Measurements from ENCODE around the gene KCNIP3. TPM values are rescaled to one million over a fixed set of nuclear protein-coding genes. Genes with fewer than 3 reads are reported as not detected.

Gene KCNIP3
- total and polyA plus RNA-seq, 4 experiments from 2014 or later = not detected

DNA sequence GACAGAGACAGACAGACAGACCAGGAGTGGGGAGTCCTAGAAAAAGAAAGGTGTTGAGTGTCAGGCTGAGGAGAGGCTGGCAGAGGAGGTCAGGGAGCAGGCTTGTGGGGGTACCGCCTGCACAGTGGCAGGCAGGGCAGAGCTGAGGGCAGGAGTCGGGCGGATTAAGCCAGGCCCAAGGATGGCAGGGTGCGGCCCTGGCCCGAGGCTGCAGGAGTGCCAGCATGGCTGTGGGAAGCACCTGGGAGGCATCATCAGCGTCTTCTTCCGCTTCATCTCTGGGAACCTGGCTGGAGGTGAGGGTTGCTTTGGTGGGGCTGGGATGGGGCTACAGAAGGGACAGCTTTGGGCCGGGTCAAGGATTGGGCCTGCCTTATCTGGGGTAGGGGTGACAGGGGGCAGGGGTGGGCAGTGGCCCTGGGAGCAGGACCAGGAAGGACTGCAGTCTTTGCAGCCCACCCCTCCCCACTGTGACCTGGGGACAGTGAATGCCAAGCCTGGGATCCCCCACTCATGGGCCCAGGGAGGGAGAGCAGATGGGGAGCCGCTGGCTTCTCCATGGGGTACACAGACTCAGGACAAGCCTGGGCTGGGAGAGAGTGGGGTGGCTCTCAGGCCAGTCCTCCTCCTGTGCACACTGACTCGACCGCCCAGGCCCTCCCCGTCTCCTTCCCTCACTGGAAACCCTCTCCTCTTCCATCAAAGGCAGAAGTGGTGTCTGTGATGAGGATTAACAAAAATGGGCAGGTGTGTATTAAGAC is 20.7 kb downstream of the KCNIP3 start:
- CTCF ChIA-PET (ENCODE audit: partially characterized antibody) = no interaction called here
- no peak overlapping the region for H3K27ac Mint-ChIP-seq
- intact Hi-C loops (cut with micrococcal nuclease) = no loop called here

DNA sequence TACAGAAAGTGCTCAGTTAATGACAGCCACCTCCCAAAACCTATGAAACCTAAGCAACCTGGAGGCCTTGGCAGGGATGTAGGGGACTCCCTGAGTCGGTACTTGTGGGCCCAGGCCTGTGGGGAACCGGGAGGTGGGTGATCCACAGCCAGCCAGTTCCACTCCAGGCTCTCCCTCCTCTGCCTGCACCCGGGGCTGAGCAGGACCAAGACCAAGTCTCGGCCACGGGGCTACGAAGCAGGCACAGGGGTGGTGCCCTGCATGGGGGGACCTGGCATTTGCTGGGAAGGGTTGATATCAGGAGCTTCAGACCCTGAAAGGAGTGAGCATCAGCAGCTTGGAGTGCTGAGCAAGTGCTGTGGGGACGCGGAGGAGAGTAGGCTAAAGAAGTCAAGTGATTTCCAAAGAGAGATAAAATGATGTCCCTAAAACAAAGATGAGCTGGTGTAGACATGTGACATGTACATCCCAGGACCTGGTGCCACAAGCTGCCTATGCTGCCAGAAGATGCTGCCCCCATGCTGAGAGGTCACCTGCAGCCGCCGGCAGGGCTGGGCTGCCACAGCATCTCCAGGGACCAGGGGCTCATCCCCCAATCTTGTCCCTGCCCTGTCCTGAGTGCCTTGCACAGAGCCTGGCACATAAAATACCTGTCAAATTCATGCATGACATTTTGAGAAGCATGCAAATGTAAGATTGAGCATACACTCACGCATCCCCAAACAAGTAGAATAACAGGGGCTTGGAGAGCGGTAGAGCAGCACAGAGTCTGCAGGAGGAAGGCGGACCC is 21.5 kb downstream of the KCNIP3 start:
- Histone ChIP-seq H3K27ac (ENCODE audit: low read depth, low read length) (no peak overlapping the region), H3K4me3 (ENCODE audit: low read length in 2 of 2) (no peak overlapping the region), H3K9me3 (ENCODE audit: control insufficient read depth in 1 of 2, low read length in 2 of 2) (no peaks in the 10 kb centered on the region), H3K4me1 (ENCODE audit: insufficient read depth, low read length) (no peaks in the 10 kb centered on the region), H3K36me3 (ENCODE audit: insufficient read depth, low read length) (no peaks in the 10 kb centered on the region), H3K27me3 (ENCODE audit: insufficient read depth, low read length) (no peaks in the 10 kb centered on the region)
- no peak for DNase-seq
- Mint-ChIP-seq H3K4me1 (peaks cover 0 to 3% (median 0%) of the 10 kb centered on the region in 4 donors), H3K27ac (no peak overlapping the region), H3K27me3 (peaks cover 0 to 2% of the 10 kb centered on the region in 2 donors), H3K4me3 (no peak overlapping the region), H3K36me3 (no peaks in the 10 kb centered on the region), H3K9me3 (no peaks in the 10 kb centered on the region)
- POLR2A ChIA-PET (ENCODE audit: partially characterized antibody) = no interaction called here
- CTCF ChIA-PET (ENCODE audit: partially characterized antibody) = no interaction called here
- intact Hi-C loops (cut with micrococcal nuclease) = no loop called here

More for the DNA sequence above, 20.7 kb downstream of the KCNIP3 start:
- Histone ChIP-seq H3K4me1 (ENCODE audit: insufficient read depth, low read length) (no peaks in the 10 kb centered on the region), H3K36me3 (ENCODE audit: insufficient read depth, low read length) (no peaks in the 10 kb centered on the region), H3K9me3 (ENCODE audit: control insufficient read depth in 1 of 2, low read length in 2 of 2) (no peaks in the 10 kb centered on the region), H3K27ac (ENCODE audit: low read depth, low read length) (no peak overlapping the region), H3K27me3 (ENCODE audit: insufficient read depth, low read length) (no peaks in the 10 kb centered on the region), H3K4me3 (ENCODE audit: low read length in 2 of 2) (no peak overlapping the region)
- Mint-ChIP-seq H3K27me3 (peaks cover 0 to 2% of the 10 kb centered on the region in 2 donors), H3K4me1 (peaks cover 0 to 3% (median 0%) of the 10 kb centered on the region in 4 donors), H3K9me3 (no peaks in the 10 kb centered on the region), H3K4me3 (no peak overlapping the region), H3K36me3 (no peaks in the 10 kb centered on the region)
- DNase-seq = no peak
- POLR2A ChIA-PET (ENCODE audit: partially characterized antibody) = no interaction called here

DNA sequence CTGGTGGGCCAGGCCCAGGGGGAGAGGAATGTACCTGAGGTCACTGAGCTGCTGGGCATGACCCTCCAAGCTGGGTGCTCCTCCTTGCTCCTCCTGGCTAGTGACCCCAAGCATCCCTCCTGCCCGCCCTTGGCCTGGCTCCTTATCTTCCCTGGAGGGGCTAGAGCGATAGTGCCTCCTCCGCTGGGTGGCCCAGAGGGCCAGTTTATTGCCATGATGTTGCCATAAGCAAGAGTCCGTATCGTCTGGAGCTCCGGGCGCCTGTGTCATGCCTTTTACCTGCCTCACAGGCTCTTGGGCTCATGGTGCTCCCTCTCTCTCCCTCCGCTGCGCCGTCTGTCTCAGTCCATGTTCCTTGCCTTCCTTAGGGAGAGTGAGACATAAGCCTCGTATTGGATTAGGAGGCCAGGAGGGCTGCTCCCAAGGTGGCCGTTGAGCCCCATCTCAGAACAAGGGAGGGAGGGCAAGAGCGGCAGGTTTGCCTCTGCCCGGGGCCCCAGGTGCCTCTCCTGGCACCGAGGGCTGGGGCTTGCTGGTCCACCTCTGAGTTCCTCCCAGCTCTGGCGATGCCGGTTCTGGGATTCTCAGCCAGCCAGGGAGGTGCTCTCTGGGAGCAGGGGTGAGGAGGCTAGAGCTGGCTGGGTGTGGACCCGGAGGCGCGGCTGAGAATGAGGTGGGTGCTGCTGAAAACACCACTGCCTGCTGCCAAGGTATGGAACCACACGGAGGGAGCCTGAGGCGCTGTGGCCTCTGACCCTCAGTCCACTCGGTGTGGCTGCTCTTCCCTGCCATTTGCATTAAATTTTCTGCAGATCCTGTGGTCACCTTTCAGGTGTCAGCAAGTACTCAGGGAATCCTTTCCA is 22.6 kb downstream of the KCNIP3 start:
- no peaks in the 10 kb centered on the region for H3K27me3 ChIP-seq (ENCODE audit: insufficient read depth, low read length)
- Mint-ChIP-seq H3K36me3 (no peaks in the 10 kb centered on the region), H3K4me1 (no peaks in the 10 kb centered on the region), H3K4me3 (no peak overlapping the region), H3K27me3 (peaks cover 0 to 2% of the 10 kb centered on the region in 2 donors), H3K27ac (no peak overlapping the region), H3K9me3 (no peaks in the 10 kb centered on the region)
- no peak for DNase-seq
- ChIA-PET POLR2A (ENCODE audit: partially characterized antibody) (no interaction called here), CTCF (ENCODE audit: partially characterized antibody) (no interaction called here)
- no peak overlapping the region for H3K4me3 ChIP-seq (ENCODE audit: low read length in 2 of 2)
- H3K4me1 ChIP-seq (ENCODE audit: insufficient read depth, low read length) = no peaks in the 10 kb centered on the region
- H3K9me3 ChIP-seq (ENCODE audit: control insufficient read depth in 1 of 2, low read length in 2 of 2) = no peaks in the 10 kb centered on the region
- intact Hi-C loops (cut with micrococcal nuclease) = no loop called here
- no peaks in the 10 kb centered on the region for H3K36me3 ChIP-seq (ENCODE audit: insufficient read depth, low read length)
- H3K27ac ChIP-seq (ENCODE audit: low read depth, low read length) = no peak overlapping the region

DNA sequence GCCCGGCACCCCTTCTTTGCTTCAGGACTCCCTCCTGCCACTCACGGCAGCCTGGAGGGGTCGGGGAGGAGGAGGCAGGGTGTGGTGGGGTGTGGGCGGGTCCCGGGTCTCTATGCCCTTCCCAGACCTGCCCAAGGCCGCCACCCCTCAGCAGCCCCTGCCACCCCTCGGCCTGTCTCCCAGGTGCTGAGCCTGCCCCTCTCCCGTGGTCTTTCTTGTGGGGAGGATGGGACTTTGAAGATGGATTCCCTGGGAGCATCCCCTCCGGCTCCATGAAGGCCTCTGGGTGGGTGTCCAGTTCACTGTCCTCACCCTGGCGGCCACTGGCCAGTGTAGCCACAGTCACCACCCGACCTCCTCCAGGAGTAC is 23.2 kb downstream of the KCNIP3 start:
- ChIA-PET CTCF (ENCODE audit: partially characterized antibody) (no interaction called here), POLR2A (ENCODE audit: partially characterized antibody) (no interaction called here)
- Histone ChIP-seq H3K27ac (ENCODE audit: low read depth, low read length) (no peak overlapping the region), H3K4me3 (ENCODE audit: low read length in 2 of 2) (no peak overlapping the region), H3K36me3 (ENCODE audit: insufficient read depth, low read length) (no peaks in the 10 kb centered on the region), H3K27me3 (ENCODE audit: insufficient read depth, low read length) (no peaks in the 10 kb centered on the region), H3K4me1 (ENCODE audit: insufficient read depth, low read length) (no peaks in the 10 kb centered on the region), H3K9me3 (ENCODE audit: control insufficient read depth in 1 of 2, low read length in 2 of 2) (no peaks in the 10 kb centered on the region)
- H3K27me3 Mint-ChIP-seq = no peaks in the 10 kb centered on the region
- H3K4me3 Mint-ChIP-seq = no peak overlapping the region
- DNase-seq = no peak
- H3K4me1 Mint-ChIP-seq = no peaks in the 10 kb centered on the region
- intact Hi-C loops (cut with micrococcal nuclease) = no loop called here
- no peak overlapping the region for H3K27ac Mint-ChIP-seq
- H3K9me3 Mint-ChIP-seq = no peaks in the 10 kb centered on the region
- no peaks in the 10 kb centered on the region for H3K36me3 Mint-ChIP-seq

DNA sequence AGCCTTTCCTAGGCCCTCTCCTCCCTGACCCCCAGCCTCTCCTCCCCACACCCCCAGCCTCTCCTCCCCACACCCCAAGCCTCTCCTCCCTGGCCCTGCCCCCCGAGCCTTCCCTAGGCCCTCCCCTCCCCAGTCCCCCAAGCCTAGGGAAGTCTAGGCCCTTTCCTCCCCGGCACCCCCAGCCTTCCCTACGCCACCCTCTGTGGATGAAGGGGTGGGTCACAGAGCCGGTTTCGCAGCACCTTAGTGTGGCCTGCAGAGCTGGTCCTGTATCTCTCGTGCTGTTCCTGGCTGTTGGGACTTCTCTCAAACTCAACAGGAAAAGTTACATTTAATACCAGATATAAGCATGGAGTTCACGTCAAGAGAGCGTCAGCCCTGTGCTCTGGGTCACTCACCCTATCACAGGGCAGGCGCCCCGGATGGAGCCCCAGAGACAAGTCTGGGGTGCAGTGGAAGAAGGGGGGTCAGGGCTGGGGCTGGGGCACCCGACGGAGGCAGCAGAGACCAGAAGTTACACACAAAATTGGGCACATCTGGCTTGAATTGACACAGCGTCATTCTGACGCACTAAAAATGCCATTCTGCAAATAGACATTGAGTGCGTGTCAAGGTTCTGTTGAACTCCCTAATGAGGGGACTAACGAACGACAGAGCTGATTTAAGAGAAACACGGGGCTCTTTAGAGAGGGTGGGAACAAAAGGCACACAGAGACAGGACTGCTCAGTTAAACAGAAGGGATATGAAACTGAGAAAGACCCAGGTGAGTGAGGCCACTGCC is 24.0 kb downstream of the KCNIP3 start:
- Mint-ChIP-seq H3K27ac (no peak overlapping the region), H3K4me1 (peaks cover 0 to 5% (median 0%) of the 10 kb centered on the region in 4 donors), H3K27me3 (no peaks in the 10 kb centered on the region), H3K36me3 (no peaks in the 10 kb centered on the region), H3K9me3 (peaks cover 0 to 2% (median 0%) of the 10 kb centered on the region in 8 donors), H3K4me3 (no peak overlapping the region)
- no peaks in the 10 kb centered on the region for H3K4me1 ChIP-seq (ENCODE audit: insufficient read depth, low read length)
- H3K27me3 ChIP-seq (ENCODE audit: insufficient read depth, low read length) = no peaks in the 10 kb centered on the region
- no peak overlapping the region for H3K4me3 ChIP-seq (ENCODE audit: low read length in 2 of 2)
- no peaks in the 10 kb centered on the region for H3K36me3 ChIP-seq (ENCODE audit: insufficient read depth, low read length)
- POLR2A ChIA-PET (ENCODE audit: partially characterized antibody) = no interaction called here
- intact Hi-C loops (cut with micrococcal nuclease) = no loop called here
- H3K9me3 ChIP-seq (ENCODE audit: control insufficient read depth in 1 of 2, low read length in 2 of 2) = no peaks in the 10 kb centered on the region
- no peak overlapping the region for H3K27ac ChIP-seq (ENCODE audit: low read depth, low read length)
- CTCF ChIA-PET (ENCODE audit: partially characterized antibody) = no interaction called here
- no peak for DNase-seq

DNA sequence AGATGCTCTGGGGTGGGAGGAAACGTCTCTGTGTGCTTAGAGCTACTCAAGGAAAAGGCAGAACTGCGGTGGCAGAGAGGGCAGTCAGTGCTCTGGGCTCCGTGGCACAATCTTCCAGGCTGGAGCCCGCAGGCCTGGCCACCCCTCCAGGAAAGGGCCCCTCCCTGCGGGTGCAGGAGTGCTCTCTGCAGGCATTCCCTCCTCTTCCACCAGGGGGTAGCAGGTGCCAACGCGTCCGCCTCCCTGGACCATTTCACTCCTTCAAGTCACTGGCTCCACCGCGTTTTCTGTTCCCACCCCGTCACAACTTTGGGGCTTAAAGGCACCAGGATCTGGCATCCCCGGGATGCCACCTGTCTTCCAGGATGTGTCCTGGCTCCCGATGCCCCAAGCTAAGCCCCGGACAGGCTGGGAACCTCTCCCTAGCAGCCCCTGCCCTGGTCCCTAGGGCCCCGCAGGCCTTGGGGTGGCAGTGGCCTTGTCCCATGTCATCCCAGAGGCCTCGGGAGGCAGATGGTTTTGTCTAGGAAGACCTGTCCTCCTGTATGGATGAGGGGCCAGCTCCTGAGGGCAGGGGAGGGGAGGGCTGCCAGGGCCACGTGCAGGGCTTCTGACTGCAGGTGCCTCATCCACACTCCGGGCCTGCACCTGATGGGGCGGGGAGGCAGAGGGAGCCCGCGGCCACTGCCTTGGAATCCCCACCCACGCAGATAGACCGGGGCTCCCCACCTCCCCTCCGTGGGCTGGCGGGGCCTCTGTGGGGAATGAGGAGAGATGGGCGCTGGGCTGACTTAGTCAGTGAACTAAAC is 26.4 kb downstream of the KCNIP3 start:
- H3K4me3 ChIP-seq (ENCODE audit: low read length in 2 of 2) = no peak overlapping the region
- H3K27me3 Mint-ChIP-seq = no peaks in the 10 kb centered on the region
- H3K36me3 ChIP-seq (ENCODE audit: insufficient read depth, low read length) = no peaks in the 10 kb centered on the region
- H3K9me3 Mint-ChIP-seq = peaks cover 0 to 2% (median 0%) of the 10 kb centered on the region in 8 donors
- no peak overlapping the region for H3K4me3 Mint-ChIP-seq
- no peak overlapping the region for H3K27ac Mint-ChIP-seq
- intact Hi-C loops (cut with micrococcal nuclease) = no loop called here
- H3K4me1 ChIP-seq (ENCODE audit: insufficient read depth, low read length) = no peaks in the 10 kb centered on the region
- H3K27ac ChIP-seq (ENCODE audit: low read depth, low read length) = no peak overlapping the region
- H3K36me3 Mint-ChIP-seq = no peaks in the 10 kb centered on the region
- H3K27me3 ChIP-seq (ENCODE audit: insufficient read depth, low read length) = no peaks in the 10 kb centered on the region
- ChIA-PET CTCF (ENCODE audit: partially characterized antibody) (no interaction called here), POLR2A (ENCODE audit: partially characterized antibody) (no interaction called here)
- peaks cover 0 to 5% (median 0%) of the 10 kb centered on the region in 4 donors for H3K4me1 Mint-ChIP-seq
- DNase-seq = no peak
- no peaks in the 10 kb centered on the region for H3K9me3 ChIP-seq (ENCODE audit: control insufficient read depth in 1 of 2, low read length in 2 of 2)

All from CD4-positive, alpha-beta memory T cell (primary cell).